CD4-positive, alpha-beta T cell treated with Interleukin-6 at 100 ng/mL for 8 hours (primary cell): ENCODE data around the gene GIMAP2.
A peak's percentile ranks its signal among the peaks of the same experiment; 100 is the strongest.

Experiments used
- DNase-seq: peaks from one replicate; pipeline ENCODE4 v3.0.0-alpha.2; 2020; ENCODE audit warnings: mixed read lengths, low spot score

GIMAP2 gene

GRCh38 chr7:150733482-150734095 is 48.1 kb downstream of the GIMAP2 start:
- no peak for DNase-seq

GRCh38 chr7:150734254-150734653 is 48.7 kb downstream of the GIMAP2 start:
- DNase-seq = no peak

DNA sequence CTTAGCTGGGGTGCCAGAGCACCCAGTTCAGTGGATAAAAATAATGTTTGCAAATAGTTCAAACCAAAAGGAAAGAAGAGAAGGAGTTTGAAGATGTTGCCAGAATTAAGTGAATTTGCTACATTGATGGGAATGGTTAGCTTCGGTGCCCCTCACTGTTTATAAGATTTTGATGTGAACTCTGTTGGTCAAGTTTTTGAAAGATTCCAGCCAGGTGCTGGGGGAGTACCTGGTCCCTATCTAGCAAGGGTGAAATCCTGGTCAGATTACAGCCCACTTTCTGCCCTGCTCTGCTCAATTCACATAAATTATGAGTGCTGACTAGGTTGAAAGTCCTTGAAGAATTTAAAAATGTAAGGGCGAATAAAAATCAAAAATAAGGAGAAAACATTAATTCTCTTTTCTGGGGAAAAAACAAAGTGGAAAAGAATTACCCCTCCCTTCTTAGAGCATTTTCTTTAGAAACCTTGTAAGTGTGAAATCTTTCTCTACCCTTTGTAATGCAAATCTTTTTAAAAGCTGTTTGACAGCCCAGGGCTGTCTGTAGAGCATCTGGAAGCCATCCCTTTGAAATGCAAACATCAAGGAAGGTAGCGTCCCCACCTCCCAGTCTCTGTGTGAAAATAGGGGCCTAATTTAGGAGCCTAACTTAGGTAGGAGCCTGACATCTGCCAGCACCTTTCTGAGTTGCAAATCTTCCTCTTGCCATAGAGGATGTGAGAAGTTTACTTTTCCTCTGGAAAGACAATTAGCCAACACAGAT is 50.3 kb downstream of the GIMAP2 start:
- no peak for DNase-seq

DNA sequence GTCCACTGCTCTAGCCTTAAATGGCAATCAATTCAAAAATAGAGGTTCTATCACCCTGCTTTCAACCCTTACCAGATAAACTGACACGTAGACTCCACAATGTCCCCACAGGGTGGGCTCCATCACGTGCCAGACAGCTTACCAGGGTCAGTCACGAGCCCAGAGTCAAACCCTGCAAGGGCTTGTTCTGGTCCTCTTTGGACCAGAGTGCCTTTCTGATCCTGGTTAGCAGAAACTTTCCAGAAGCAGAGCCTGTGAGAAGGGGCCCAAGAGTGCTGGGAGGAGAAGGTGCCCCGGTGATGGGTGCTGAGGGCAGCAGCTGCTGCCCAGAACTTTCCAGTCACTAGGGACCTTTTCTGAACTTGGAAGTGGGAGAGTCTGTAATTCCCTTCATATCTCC is 51.4 kb downstream of the GIMAP2 start:
- DNase-seq = no peak

DNA sequence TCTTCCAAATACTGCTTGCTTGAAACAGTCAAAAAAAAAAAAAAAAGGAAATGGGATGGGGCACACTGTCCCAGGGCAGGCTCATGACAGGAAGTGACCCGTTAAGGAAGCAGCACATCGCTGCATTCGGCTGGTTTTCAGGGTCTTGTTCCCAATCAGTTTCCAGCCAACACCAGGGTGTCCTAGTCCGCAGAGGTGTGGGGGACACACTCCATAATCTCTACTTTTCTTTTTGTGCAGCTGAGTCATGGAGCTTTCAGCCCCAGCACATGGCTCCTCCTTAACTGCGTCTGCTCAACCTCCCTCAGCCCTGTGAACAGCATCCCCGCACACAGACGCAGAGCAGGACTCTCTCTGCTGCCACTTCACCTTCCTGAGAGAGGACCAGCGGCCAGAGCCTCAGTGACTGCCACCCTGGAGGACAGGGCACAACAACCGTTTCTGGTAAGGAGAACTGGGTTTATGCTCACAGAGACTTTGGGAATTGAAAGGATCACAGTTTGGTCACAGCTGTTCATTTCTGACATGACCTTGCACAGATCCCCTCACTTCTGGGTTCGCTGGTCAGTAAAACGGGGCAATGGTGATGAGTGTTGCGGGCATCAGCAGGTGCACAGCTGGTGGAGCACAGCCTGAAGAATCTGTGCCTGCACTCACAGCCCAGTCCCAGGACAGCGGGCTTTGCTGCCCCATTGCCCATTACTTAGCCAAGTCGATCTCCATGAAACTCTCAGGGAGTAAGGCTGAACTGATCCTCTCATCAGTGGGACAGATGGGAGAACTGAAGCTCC is 52.0 kb downstream of the GIMAP2 start, which contains the start of gene GIMAP5:
Gene GIMAP5 (plus strand): TSS at position 154 of the 791 bp plus-strand sequence. CDS start 3,467 bp downstream, outside the sequence.
- DNase-seq = peak; percentile 80

DNA sequence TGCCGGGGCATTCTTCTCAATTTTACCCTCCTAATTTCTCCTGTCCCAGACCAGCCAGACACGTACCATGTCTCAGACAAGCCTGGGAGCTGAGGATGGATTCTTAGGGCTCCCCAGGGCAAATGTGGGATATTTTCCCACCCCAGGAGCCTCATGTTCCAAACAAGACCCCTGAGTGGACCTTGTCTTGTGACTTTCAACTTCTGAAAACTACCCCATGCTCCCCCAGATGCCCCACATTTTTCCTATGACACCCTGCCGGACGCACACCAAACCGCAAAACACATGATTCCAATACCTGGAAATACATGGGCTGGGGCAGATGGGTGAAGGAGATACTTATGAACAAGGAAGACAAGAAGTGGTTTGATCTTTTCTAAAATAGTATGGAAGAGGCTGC is 52.6 kb downstream of the GIMAP2 start:
- DNase-seq = peak; percentile 62

- DNase-seq = peak; percentile 53
Measured at GRCh38 chr7:150738591-150739001, 53.1 kb downstream of the GIMAP2 start.

- DNase-seq = peak; percentile 46
Measured at GRCh38 chr7:150739033-150739432, 53.5 kb downstream of the GIMAP2 start.

DNA sequence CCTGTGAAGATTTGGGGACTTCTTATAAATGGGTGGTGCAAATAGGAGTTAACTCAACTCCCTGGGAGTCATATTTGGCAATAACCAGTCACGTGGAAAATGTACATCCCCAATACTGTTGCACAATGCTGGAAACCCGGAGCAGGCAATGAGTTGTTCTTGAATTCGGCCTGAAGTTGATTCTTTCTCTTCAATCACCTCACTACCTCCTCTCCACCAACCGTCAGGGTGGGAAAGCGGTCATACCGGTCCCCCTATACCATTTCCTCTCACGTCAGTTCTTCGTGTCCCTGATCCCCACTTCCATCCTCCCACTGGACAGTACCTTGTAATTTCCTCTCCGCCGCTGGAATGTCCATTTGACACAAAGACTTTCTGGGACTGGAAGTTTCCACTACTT is 54.5 kb downstream of the GIMAP2 start:
- peak; percentile 61 for DNase-seq

GRCh38 chr7:150742286-150742968 is 56.9 kb downstream of the GIMAP2 start:
- no peak for DNase-seq
